GM21390 (cell line): ENCODE data around the gene SENP5.

Experiments used
- ATAC-seq: cut with Tn5 transposase; IDR thresholded peaks from one replicate; pipeline ENCODE4 v1.9.1; 2021; ENCODE audit not compliant: unreplicated experiment

Gene SENP5

DNA sequence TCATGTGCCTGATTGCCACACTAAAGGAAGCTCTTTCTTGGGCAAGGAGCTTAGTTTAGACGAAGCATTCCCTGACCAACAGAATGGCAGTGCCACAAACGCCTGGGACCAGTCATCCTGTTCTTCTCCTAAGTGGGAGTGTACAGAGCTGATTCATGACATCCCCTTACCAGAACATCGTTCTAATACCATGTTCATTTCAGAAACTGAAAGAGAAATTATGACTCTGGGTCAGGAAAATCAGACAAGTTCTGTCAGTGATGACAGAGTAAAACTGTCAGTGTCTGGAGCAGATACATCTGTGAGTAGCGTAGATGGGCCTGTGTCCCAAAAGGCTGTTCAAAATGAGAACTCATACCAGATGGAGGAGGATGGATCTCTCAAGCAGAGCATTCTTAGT is 18.4 kb downstream of the SENP5 start:
- no peak for ATAC-seq

DNA sequence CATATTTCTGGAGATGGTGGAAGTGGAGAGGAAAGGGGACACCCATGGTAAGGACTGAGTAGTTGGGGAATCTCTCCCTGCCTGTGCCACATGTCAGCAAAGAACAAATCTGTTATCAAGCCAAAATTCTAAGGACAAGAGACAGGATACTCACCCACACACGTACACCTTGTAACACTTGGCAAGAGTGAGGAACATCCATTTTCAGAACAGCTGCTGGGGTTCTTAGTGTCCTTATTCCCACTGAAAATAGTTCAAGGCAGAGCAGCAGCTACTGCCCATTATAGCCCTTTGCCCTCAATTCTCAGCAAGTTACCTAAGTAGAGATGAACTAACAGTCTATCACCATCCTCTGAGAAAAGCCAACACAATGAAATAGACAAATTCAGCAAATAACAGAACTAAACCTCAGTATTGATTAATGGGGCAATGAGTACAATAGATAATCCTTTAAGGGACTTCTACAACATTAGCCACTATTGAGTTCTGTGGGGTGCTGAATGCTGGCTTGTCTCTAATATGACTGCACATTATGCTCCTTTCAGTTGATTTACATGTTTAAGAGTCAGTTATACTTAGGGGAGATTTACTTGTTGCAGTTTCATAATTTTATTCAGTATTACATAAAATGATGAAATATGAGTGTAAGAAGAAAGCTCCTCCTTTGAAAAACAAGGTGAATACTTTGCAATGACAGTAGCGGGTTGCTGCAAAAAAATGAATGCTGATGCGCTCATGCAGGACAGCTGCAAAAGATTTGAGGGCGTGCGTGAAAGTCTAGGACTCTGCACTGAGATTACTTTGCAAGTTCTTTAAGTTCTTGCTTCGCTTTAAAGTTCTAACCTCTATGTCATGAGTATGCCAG is 22.4 kb downstream of the SENP5 start:
- no peak for ATAC-seq

DNA sequence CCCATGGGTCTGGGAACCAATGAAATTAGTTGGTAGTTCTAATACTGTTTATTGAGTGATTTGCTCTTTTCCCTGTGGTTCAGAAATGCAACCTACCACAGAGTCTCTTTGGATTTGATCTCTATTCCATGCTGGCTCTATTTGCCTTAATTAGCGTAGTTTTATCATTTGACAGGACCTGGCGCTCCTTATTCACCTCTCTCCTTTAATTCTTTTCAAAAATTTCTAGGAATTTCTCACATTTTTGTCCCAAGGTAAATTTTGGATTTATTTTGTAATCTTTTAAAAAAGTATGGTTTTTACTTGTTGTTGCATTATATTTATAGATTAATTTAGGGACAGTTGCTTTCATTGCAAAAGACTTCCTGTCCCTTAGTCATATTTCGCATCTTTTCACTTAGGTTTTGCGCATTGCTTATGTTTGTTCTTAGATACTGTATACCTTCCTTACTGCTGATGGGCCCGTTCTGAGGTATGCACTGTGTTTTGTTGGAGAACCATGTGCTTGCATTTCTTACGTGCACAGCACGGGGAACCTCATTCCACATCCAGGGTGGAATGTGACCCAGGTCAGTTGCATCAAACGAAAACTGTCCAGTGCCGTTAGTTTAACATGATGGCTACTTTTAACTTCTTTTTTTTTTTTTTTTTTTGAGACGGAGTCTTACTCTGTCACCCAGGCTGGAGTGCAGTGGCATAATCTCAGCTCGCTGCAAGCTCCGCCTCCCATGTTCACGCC is 27.0 kb downstream of the SENP5 start:
- no peak for ATAC-seq

DNA sequence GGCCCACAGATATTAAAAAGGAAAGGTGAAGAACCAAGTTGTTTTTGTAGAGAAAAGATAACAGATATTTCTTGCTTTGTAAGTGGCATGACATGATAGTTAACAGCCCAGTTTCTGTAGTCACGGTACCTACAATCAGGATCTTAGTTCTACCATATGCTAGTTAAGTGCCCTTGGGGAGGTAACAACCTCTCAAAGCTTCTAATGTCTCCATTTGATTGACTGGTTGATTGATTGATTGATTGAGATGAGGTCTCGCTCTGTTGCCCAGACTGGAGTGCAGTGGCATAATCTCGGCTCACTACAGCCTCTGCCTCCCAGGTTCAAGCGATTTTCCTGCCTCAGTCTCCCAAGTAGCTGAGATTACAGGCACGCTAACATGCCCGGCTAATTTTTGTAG is 28.5 kb downstream of the SENP5 start:
- no peak for ATAC-seq

DNA sequence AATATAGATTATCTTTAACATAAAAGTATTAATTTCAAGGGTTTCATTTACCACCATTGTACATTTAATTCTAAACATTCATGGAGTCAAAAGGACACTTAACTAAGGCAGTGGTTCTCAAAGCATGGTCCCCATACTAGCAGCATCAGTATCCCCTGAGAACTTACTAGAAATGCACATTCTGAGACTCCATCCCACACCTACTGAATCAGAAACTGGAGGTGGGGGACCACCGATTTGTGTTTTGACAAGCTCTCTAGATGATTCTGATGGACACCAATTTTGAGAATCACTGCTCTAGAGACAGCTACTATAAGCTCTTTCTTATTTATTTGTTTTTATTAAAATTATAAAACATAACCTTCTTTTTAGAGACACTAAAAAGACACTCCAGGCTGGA is 34.0 kb downstream of the SENP5 start:
- ATAC-seq, result no peak

DNA sequence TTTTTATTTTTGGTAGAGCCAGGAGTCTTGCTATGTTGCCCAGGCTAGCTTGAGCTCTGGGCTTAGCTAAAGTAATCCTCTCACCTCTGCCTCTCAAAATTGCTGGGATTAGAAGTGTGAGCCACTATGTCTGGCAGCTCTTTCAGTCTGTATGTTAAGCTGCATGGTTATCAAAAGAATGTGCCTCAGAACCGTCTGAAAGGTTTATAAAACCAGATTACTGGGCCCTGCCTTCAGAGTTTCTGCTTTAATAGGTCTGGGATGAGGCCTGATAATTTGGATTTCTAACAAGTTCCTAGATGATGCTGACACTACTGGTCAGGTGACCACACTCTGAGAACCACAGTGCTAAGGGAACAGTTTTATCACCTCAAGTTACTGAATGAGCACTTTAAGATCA is 34.6 kb downstream of the SENP5 start:
- ATAC-seq, result no peak

DNA sequence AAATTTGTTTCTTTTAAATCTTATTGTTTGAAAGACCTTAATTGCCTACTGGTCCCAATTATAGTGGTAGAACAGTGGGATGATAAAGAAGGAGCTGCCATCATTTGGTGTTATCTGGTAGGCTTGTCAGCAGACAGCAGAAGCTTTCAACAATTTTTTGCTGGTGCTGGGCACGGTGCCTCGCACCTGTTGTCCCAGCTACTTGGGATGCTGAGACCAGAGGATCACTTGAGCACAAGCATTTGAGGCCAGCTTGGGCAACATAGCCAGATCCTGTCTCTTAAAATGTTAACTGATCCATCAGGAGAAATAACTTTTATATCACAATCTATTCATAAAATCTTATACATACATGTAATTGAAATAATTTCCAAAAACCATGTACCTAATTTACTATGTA is 36.0 kb downstream of the SENP5 start:
- ATAC-seq, result no peak

DNA sequence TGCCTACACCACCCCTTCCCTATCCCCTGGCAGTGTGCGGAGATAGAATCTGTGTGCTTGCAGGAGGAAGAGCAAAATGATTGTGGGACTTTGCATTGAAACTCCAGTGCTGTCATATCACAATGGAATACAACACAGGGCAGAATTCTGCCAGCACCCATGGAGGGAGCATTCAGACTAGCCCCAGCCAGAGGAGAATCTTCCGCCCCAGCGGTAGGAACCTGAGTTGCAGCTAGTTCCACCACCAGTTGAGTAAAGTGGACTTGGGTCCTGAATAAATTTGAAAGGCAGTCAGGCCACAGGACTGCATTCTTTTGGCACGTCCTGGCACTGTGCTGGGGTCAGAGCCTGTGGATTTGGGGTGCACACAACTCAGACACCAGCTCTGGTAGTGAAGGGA is 47.1 kb downstream of the SENP5 start:
- ATAC-seq, result no peak

DNA sequence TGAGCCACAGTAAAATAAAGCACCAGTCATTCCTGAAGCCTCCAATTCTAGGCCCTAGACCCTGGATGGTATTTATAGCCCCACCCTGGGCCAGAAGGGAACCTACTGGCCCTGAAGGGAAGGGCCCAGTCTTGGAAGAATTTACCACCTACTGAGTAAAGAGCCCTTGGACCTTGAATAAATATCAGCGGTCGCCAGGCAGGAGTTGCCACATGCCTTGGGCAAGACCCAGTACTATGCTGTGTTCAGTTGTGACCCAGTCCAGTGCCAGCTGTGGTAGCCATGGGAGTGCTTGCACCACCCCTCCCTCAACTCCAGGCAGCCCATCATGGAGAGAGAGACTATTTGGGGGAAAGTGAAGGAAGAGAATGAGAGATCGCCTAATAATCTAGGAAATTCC is 47.7 kb downstream of the SENP5 start:
- ATAC-seq, result no peak

DNA sequence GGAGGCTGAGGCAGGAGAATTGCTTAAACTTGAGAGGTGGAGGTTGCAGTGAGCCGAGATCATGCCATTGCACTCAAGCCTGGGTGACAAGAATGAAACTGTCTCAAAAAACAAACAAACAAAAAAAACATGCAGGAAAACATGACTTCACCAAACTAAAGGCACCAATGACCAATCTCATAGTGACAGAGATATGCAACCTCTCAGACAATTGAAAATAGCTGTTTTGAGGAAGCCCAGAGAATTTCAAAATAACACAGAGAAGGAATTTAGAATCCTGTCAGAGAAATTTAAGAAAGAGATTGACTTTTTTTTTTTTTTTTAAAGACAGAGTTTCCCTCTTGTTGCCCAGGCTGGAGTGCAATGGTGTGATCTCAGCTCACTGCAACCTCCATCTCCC is 48.5 kb downstream of the SENP5 start:
- no peak for ATAC-seq

DNA sequence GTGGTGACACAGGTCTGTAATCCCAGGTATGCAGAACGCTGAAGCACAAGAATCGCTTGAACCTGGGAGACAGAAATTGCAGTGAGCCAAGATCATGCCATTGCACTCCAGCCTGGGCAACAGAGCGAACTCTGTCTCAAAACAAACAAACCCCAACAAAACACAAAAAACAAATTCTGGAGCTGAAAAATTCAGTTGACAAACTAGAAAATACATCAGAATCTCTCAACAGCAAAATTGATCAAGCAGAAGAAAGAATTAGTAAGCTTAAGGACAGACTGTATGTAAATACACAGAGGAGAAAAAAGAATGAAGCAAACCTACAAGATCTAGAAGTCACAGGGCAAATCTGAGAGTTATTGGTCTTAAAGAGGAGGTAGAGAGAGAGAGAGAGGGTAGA is 49.3 kb downstream of the SENP5 start:
- ATAC-seq, result no peak

DNA sequence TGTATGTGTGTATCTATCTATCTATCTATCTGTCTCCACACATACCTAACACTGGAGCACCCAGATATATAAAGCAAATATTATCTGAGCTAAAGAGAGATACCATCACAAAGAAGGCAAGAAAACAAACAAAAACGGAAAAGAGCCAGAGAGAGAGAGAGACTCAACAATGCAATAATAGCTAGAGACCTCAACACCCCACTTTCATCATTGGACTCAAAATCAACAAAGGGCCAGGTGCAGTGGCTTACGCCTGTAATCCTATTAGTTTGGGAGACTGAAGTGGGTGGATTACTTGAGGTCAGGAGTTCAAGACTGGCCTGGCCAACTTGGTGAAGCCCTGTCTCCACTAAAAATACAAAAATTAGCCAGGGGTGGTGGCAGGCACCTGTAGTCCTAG is 51.2 kb downstream of the SENP5 start:
- no peak for ATAC-seq

DNA sequence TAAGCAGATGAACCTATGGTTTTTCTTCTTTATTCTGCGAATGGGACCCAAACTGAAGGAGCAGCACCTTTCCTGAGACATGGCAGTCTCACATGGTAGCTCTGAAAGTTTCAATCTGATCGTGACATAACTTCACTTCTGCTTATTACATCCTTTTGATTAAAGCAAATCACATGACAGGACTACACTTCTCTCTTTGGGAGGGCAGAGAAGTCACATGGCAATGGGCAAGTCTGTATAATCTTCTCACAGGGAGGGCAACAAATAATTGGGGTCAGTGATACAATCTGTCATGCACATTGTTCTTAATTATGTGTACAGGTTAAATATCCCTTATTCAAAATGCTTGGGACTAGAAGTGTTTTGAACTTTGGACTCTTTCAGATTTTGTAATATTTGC is 53.0 kb downstream of the SENP5 start:
- no peak for ATAC-seq

DNA sequence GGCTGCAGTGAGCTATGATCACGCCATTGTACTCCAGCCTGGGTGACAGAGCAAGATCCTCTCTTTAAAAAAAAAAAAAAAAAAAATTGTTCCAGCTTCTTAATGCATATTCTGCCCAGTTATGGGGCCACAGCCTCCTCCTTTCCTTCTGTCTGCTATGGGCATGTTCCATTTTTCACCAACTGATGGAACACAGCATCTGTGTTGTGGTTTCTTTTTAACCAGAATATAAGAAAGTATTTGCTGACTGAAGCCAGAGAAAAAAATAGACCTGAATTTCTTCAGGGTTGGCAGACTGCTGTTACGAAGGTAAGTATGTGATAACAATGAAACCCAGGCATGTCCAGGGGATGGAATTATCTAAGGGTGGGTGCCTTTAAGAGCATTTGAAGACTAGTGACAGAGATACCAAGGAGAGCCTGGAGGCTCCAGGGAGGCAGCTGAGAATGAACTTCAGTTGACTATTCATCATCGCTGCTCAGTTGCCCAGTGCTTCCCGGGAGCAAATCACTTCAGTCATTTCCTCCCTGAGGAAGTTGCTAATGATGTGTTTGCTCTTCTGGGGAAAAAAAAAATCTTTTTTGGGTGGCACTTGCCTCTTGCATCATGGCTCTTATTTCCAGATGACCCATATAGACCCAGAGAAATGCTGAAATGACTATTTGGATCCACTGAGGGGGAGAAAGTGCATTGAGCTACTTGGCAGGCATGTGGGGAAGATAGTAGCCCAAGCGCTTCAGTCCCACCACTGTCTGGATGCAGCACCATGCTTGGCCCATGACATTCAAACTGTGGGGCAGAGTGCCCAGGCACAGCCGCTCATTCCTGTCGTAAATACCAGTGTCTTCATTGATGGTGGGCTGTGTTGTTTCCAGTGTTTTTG is 60.1 kb downstream of the SENP5 start:
- no peak for ATAC-seq

DNA sequence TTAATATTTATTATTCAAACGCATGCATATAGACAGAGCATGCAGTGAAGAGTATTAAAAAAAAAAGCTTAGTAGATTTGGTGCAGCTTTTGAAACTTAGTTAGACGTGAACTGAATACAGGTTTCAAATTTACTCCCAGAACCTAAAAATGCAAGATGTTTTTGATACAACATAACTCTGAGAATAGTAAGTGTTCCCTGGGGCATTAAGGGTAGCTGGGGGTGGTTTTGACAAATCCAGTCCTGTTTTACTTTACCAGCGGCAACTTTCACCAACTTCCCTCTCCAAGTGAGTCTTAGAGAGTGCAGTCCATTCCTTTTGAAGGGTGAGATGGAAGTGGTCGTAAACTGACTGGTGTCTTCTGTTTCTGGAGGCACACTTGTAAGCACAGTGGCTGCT is 63.4 kb downstream of the SENP5 start:
- ATAC-seq, result no peak

DNA sequence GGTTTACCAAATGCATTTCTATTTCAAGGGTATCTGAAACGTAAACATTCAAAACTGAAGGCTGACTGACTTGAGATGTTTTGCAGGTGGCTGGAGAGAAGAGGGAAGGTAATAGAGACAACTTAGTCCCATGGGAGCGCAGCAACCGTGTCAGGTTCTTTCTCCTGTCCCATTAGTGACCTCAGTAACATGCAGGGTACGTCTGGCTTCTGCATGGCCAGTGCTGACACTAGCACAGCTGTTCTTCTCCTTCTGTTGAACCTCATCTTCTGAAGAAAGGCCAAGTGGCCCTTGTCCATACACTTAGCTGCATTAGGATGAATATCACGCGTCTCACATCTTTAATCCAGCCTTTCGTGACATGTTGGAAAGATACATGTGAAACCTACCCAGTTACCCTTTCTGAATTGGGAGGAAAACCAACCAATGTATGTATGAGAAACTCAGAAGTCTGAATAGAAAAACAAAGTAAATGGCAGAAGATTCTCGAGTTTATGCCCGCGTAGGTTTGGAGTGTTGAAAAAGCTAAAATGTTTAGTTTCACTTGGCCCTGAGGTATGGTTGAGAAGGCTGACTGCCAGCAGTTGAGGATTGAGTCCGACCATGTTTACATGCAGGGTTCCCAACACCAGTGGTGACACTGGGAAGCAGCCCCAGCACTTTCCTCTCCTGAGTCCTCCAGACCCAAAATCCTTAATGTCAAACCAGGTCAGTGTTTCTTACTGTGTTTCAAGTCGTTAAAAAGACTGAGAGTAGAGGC is 64.3 kb downstream of the SENP5 start:
- no peak for ATAC-seq

DNA sequence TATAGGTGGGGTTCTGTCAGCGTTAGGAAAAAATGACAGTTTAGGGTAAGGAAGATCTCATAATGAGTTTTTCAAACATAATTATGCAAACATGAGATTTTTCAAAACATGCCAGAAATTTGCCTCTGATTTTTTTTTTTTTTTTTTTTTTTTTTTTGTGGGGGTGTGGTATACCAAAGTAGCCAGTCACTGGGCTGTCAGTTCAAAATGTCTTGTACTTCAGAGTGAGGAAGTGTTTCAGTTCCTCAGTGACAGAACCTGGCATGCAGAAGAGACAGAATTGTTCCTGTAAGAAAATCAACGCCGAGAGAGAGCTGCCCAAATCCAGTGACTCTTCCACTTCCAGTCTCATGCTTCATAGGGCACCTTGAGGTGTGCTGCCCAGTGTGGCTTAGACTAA is 64.9 kb downstream of the SENP5 start:
- no peak for ATAC-seq

DNA sequence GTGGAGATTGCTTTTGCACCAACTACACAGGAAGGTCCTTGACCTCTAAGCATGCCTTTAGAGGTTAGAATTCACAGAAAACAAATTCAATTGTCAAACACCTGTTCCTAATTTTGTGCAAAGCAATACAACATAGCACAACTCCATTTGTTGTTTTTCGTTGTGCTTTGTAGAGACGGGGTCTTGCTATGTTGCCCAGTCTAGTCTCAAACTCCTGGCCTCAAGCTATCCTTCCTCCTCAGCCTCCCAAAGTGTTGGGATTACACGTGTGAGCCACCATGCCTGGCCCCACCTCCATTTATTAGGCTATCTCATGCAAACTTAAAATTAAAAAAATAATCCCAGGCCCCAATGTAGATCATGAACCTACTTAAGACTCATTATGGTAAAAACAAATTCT is 68.6 kb downstream of the SENP5 start:
- ATAC-seq, result no peak

DNA sequence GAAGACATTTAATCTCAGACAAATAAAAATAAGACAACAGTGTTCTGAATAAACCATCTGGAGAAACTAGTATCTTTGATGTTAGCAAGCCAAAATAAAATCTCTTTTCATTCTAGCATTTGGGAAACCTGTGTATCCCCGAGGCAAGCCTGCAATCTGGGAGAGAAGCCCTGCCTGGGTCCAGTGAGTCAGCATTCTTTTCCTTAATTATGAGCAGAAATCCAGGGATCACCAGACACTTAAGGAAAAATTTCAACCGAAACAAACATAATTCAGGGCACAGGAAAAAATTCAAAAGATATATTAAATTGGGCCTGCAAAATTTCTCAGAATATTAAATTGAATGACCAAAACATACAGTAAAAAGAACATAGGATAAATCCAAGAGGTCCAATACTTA is 70.4 kb downstream of the SENP5 start:
- ATAC-seq, result no peak

DNA sequence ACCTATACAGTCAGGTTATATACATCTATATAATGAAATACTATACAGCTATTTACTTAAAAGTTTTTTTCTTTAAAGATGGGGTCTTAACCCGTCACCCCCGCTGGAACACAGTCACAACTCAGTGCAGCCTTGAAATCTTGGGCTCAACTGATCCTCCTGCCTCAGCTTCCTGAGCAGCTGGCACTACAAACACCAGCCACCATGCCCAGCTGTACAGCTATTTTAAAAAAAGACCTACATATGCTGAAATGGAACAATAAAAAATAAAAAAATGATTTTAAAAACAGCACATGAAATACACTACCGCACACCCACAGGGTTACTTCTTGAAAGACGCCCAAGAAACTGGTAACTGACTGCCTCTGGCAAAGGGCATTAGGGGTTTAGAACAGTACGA is 70.9 kb downstream of the SENP5 start:
- no peak for ATAC-seq

DNA sequence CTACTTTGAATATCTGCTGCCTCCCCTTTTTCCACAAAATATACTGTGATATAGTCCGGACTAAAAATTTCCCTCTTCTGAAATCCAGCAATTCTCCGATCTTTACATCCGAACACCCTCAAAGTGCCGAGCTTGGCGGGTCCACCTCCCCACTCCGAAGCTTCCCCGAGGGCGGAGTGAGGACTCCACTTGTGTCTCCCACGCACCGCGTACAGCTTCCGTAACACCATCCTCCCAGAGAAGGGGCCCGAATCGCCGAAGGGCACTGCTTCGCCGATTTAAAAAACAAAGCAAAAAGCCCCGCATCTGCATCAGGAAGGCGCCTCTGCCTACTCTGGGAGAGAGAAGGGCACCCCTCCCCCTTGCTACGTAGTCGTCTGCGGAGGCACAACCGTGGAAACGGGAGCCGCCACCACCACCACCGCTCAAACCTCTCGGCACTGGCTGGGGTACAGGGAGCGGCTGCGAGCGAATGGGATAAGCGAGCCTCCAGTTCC is 74.1 kb downstream of the SENP5 start:
- ATAC-seq, result peak; percentile 33
